OCI-M1 (cell line): ENCODE measurements around the gene LYPD6.

ENCODE experiments used
- DNase-seq: peaks from one replicate; lab custom pipeline; 2025; lab: John Stamatoyannopoulos, UW

LYPD6 gene

GRCh38 chr2:149348291-149348690 is 17.9 kb downstream of the LYPD6 start:
- DNase-seq: no peak

- no peak for DNase-seq
Measured at GRCh38 chr2:149353421-149353820, 23.0 kb downstream of the LYPD6 start.

- no peak for DNase-seq
Measured at GRCh38 chr2:149355716-149356422, 25.5 kb downstream of the LYPD6 start.

- no peak for DNase-seq
Measured at GRCh38 chr2:149357058-149357457, 26.7 kb downstream of the LYPD6 start.

- no peak for DNase-seq
Measured at GRCh38 chr2:149360106-149360505, 29.7 kb downstream of the LYPD6 start.

- no peak for DNase-seq
Measured at GRCh38 chr2:149363958-149364357, 33.6 kb downstream of the LYPD6 start.

- no peak for DNase-seq
Measured at GRCh38 chr2:149364839-149365238, 34.5 kb downstream of the LYPD6 start.

- DNase-seq: no peak
Measured at GRCh38 chr2:149365931-149366583, 35.7 kb downstream of the LYPD6 start.

GRCh38 chr2:149370061-149370775 is 39.8 kb downstream of the LYPD6 start:
- no peak for DNase-seq

GRCh38 chr2:149371476-149371875 is 41.1 kb downstream of the LYPD6 start:
- DNase-seq: no peak

GRCh38 chr2:149375801-149376361 is 45.5 kb downstream of the LYPD6 start:
- DNase-seq: no peak

GRCh38 chr2:149380205-149380604 is 49.8 kb downstream of the LYPD6 start:
- DNase-seq: no peak

GRCh38 chr2:149383340-149383739 is 53.0 kb downstream of the LYPD6 start:
- DNase-seq: no peak

- DNase-seq: no peak
Measured at GRCh38 chr2:149385350-149385749, 55.0 kb downstream of the LYPD6 start.

GRCh38 chr2:149387411-149387810 is 57.0 kb downstream of the LYPD6 start:
- DNase-seq: no peak

- DNase-seq: no peak
Measured at GRCh38 chr2:149388120-149388816, 57.9 kb downstream of the LYPD6 start.

- DNase-seq: no peak
Measured at GRCh38 chr2:149389506-149390167, 59.2 kb downstream of the LYPD6 start.

GRCh38 chr2:149393614-149394013 is 63.2 kb downstream of the LYPD6 start:
- no peak for DNase-seq

GRCh38 chr2:149394864-149395263 is 64.5 kb downstream of the LYPD6 start:
- no peak for DNase-seq

- no peak for DNase-seq
Measured at GRCh38 chr2:149399934-149400615, 69.7 kb downstream of the LYPD6 start.

GRCh38 chr2:149400997-149401396 is 70.6 kb downstream of the LYPD6 start:
- no peak for DNase-seq
